Measurements from ENCODE around the gene DIAPH3.

DIAPH3 gene

GRCh38 chr13:59846845-59847620 lies 316.7 kb downstream of the DIAPH3 start:
- in situ Hi-C loops (cut with HindIII; ENCODE audit: low pct_unique_long_range_greater_than_20kb, low sequenced_read_pairs), result no loop called here
- peak in 1 of 2 experiments; percentile 30 for DNase-seq (ENCODE audit: low read depth in 1 of 2, low spot score in 1 of 2)
- no peak for TF ChIP-seq JUND (IDR thresholded peaks at IDR 0.05; ENCODE audit: low read depth)

DNA sequence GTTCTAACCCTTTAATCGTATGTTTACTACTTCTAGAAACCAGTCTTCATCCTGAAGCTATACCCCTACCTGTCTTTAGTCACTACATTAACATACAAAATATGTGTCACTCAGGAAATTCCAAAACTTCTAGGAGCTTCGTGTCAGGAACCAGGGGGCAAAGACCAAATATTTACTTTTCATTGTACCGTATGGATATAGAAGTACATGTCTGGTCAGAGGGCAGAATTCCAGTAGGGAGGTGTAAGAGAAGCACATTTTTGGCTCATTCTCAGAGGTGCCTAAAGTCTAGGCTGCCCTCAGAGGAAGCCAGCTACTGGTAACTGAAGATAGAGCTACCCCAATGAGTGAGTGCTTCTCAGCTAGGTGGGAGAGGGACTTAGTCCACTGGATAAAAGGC lies 320.7 kb downstream of the DIAPH3 start:
- in situ Hi-C loops (cut with HindIII; ENCODE audit: low pct_unique_long_range_greater_than_20kb, low sequenced_read_pairs), result no loop called here
- TF ChIP-seq JUND (IDR thresholded peaks at IDR 0.05; ENCODE audit: low read depth), result no peak
- DNase-seq (ENCODE audit: low read depth in 1 of 2, low spot score in 1 of 2), result no peak

DNA sequence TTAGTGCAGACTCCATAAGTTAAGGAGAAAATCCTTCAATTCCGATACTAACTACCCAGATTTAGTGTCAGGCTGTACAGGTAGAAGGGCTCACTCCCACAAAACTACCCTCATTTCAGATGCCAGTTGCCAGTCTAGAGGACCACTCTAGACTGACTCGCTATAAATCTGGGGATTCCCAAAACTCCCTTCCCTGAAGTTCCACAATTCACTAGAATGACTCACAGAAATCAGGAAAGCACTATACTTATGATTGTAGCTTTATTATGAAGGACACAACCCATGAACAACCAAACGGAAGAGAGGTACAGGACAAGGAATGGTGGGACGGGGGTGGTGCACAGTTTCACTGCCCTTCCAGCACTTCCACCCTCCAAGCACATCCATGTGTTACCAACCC lies 321.2 kb downstream of the DIAPH3 start:
- no peak for TF ChIP-seq JUND (IDR thresholded peaks at IDR 0.05; ENCODE audit: low read depth)
- no peak for DNase-seq (ENCODE audit: low read depth in 1 of 2, low spot score in 1 of 2)
- in situ Hi-C loops (cut with HindIII; ENCODE audit: low pct_unique_long_range_greater_than_20kb, low sequenced_read_pairs), result no loop called here

DNA sequence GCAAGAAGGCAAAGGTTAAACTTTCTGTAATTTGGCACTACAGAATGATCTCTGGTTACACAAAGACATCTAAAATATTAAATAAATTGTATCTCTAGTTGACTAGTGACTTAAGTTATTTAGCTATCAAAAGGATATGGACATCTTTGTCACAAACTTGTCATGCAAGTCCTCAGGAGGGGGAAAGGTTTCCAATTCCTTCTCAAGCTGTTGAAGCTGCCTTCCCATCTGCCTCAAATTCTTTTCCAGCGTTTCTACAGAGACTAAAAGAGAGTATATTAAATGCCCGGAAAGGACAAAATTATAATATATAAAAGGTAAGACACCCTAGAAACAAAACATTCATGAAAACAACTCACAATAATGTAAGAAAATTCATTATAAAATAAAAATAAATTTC lies 324.5 kb downstream of the DIAPH3 start:
- TF ChIP-seq JUND (IDR thresholded peaks at IDR 0.05; ENCODE audit: low read depth), result no peak
- DNase-seq (ENCODE audit: low read depth in 1 of 2, low spot score in 1 of 2), result no peak
- in situ Hi-C loops (cut with HindIII; ENCODE audit: low pct_unique_long_range_greater_than_20kb, low sequenced_read_pairs), result no loop called here

DNA sequence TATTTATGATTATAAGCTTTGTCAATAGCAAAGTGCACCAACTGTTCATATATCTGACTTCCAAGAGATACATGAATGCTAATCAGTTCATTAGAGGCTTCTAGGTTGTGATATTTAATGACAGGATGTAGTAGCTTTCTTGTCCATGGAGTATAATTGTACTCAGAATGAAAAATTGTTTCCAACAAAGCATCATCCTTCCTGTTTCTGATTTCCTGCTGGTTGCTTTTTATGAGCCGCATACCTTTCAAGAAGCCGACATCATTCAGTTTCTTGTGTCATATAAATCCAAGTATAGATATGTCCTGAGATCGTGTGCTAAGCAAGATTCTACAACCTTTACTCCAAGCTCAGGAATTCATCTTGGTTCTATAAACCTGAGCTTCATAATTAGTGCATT lies 326.6 kb downstream of the DIAPH3 start:
- in situ Hi-C loops (cut with HindIII; ENCODE audit: low pct_unique_long_range_greater_than_20kb, low sequenced_read_pairs), result no loop called here
- TF ChIP-seq JUND (IDR thresholded peaks at IDR 0.05; ENCODE audit: low read depth), result no peak
- no peak for DNase-seq (ENCODE audit: low read depth in 1 of 2, low spot score in 1 of 2)

DNA sequence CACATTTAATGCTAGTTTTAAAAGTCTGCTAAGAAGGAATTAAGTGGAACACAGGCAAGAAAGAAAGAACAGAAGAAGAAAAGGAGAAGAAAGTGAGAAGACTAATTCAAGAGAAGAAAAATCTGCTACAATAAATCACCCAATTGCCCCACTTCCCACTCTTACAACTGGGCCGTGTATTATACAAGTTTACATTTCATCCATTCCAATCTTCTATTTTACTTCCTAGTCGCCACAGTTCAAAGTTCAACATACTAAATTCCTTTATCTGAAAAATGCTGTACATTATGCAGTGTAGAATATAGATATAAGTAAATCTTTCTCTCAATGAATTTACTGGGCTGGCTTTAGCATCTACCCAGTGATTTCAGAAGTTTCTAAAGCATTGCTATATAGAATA lies 328.2 kb downstream of the DIAPH3 start:
- in situ Hi-C loops (cut with HindIII; ENCODE audit: low pct_unique_long_range_greater_than_20kb, low sequenced_read_pairs), result no loop called here
- no peak for DNase-seq (ENCODE audit: low read depth in 1 of 2, low spot score in 1 of 2)
- TF ChIP-seq JUND (IDR thresholded peaks at IDR 0.05; ENCODE audit: low read depth), result no peak

DNA sequence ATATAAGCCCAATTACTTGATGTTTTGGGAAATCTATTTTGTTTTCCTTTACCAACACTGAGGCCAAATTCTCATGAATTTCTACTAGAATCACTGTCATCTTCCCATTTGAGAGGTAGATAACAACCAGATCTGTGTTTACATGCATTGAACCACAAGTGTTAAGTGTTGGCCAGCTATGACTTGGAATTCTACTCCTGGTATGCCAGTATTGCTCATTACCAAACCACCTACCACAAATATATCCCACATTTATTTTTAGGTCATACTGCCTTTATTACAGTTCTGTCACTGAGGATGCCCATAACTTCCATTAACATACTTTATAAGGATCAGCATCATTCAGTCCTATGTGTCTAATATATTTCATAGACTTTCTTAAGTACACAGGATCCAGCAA lies 328.9 kb downstream of the DIAPH3 start:
- in situ Hi-C loops (cut with HindIII; ENCODE audit: low pct_unique_long_range_greater_than_20kb, low sequenced_read_pairs), result no loop called here
- DNase-seq (ENCODE audit: low read depth in 1 of 2, low spot score in 1 of 2), result no peak
- TF ChIP-seq JUND (IDR thresholded peaks at IDR 0.05; ENCODE audit: low read depth), result no peak

GRCh38 chr13:59829690-59830089 lies 334.0 kb downstream of the DIAPH3 start:
- no peak for DNase-seq (ENCODE audit: low read depth in 1 of 2, low spot score in 1 of 2)
- in situ Hi-C loops (cut with HindIII; ENCODE audit: low pct_unique_long_range_greater_than_20kb, low sequenced_read_pairs), result no loop called here
- no peak for TF ChIP-seq JUND (IDR thresholded peaks at IDR 0.05; ENCODE audit: low read depth)

GRCh38 chr13:59823486-59823885 lies 340.2 kb downstream of the DIAPH3 start:
- no peak for DNase-seq (ENCODE audit: low read depth in 1 of 2, low spot score in 1 of 2)
- TF ChIP-seq JUND (IDR thresholded peaks at IDR 0.05; ENCODE audit: low read depth), result no peak
- in situ Hi-C loops (cut with HindIII; ENCODE audit: low pct_unique_long_range_greater_than_20kb, low sequenced_read_pairs), result no loop called here

DNA sequence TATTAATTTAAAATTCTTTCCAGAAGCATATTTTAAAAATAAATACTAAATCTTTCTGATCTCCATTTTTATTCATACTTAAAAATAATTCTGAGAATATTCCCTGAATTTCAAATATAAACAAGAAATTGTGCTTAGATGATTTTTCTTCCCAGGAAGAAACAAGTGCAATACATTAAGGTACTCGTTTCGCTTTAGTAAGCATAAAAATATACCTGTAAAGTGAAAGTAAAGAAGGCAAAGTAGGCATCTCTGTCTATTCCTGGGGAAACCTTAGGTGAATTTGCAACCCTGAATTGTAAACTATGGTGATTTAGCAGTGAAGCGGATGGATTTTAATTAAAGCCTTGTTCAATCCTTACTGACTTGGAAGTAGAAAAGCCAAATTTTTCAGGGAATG lies 354.2 kb downstream of the DIAPH3 start:
- in situ Hi-C loops (cut with HindIII; ENCODE audit: low pct_unique_long_range_greater_than_20kb, low sequenced_read_pairs), result no loop called here
- no peak for DNase-seq (ENCODE audit: low read depth in 1 of 2, low spot score in 1 of 2)
- no peak for TF ChIP-seq JUND (IDR thresholded peaks at IDR 0.05; ENCODE audit: low read depth)

DNA sequence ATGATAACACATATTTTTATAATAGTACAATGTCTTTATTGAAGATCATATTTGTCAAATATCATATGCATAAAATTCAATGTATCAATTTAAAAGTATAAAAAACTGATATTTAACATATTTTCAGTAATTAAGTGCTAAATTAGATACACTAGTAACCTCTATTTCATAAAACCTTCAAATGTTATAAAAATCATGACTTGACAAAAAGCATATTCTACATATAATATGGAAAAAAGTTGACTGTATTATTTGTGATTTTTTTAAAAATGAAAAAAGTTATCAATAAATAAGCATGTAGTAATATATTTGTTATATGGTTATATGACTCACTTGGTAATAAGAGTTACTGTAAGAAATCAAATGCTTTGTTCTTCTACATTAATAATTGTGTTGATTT lies 356.9 kb downstream of the DIAPH3 start:
- no peak for DNase-seq (ENCODE audit: low read depth in 1 of 2, low spot score in 1 of 2)
- in situ Hi-C loops (cut with HindIII; ENCODE audit: low pct_unique_long_range_greater_than_20kb, low sequenced_read_pairs), result no loop called here
- no peak for TF ChIP-seq JUND (IDR thresholded peaks at IDR 0.05; ENCODE audit: low read depth)

DNA sequence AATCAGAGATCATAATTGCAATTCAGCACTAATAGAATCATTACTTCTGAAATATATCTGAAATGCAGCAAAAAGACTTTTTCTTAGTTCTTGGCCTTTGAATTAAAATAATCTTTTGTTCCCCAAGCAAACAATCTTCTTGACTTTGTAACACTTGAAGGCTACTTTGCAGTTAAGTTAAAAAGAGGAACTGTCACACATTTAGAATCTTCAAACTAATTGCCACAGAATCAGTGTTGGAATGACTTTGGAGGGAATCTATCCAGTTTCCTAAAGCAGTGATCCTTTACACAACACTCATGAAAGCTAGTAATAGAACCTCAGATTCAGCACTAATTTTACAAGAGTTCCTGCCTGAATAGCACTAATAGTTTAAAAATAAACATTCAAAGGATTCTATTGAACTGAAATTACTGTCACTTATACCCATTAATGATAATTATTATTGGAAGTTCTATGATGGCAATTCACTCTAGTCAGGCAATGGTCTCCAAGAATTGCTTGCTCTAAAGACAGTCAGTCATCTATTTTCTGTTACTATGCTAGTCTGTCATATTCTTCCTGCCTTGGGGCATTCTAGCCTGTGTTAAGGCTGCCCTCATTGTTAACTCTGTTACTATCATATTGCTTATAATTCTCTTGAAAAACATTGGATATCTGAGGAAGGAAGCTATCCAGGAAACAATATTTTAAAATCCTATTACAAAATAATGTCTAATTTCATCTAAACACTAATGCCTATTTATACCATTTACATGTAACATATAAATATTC lies 362.4 kb downstream of the DIAPH3 start:
- no peak for DNase-seq (ENCODE audit: low read depth in 1 of 2, low spot score in 1 of 2)
- no peak for TF ChIP-seq JUND (IDR thresholded peaks at IDR 0.05; ENCODE audit: low read depth)
- in situ Hi-C loops (cut with HindIII; ENCODE audit: low pct_unique_long_range_greater_than_20kb, low sequenced_read_pairs), result no loop called here

GRCh38 chr13:59793107-59793506 lies 370.6 kb downstream of the DIAPH3 start:
- in situ Hi-C loops (cut with HindIII; ENCODE audit: low pct_unique_long_range_greater_than_20kb, low sequenced_read_pairs), result no loop called here
- DNase-seq (ENCODE audit: low read depth in 1 of 2, low spot score in 1 of 2), result no peak
- TF ChIP-seq JUND (IDR thresholded peaks at IDR 0.05; ENCODE audit: low read depth), result no peak

Data from T47D (cell line).